Raji (cell line): ENCODE measurements around the gene MYL5.
A peak's percentile ranks its signal among the peaks of the same experiment; 100 is the strongest.

ENCODE experiments used
- POLR2A ChIP-seq: IDR thresholded peaks from 2 replicates; pipeline ENCODE4 v1.6.1; 2011; ENCODE audit warnings: low read depth, low read length, control low read depth; ENCODE audit not compliant: insufficient read depth

MYL5 gene, protein sequence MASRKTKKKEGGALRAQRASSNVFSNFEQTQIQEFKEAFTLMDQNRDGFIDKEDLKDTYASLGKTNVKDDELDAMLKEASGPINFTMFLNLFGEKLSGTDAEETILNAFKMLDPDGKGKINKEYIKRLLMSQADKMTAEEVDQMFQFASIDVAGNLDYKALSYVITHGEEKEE

DNA sequence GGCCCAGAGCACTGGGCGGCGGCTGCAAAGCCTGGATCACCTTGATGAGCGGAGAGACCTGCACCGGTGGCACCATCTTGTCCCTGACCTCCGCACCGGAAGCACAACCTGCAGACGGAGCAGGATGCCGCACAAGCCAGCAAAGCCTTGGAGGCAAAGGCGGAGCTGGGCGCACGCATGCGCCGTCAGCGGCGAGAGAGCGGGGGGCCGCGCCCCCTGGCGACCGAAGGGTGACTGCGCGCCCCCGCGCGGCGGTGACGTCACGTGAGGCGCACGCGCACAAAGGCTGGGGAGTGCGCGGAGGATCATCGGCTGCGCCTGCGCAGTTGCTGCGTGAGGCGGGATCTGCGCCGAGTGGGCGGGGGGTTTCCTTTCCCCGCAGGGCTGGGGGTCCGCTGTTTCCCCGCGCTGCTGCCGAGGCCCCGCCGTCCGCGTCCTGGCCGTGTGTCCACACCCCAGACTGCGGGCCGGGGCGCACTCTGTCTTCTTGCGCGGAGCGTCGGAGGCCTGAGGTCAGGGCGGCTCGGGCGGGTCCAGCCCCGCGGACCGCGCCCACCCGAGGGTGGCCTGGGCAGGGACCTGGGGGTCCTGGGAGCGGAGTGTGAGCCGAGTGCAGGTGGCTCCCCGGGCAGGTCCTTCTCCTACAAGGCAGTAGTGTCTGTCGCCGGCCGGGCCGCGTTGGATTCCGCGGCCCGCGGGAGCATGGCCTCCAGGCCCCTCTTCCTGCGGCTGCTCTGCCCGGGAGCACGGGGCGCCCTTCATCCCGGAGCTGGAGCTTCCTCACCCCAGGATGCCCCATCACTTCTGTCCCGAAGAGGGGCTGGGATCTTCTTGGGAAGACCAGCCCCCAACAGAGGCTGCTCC is at the start of gene MYL5, which contains the start of gene ATP5ME:
Gene MYL5 (plus strand): TSS at position 371 of the 864 bp plus-strand sequence. CDS start 3,485 bp downstream, outside the sequence.
Gene ATP5ME (minus strand): TSS at position 105 of the 864 bp plus-strand sequence. CDS start 29 bp downstream, at position 76.
- TF ChIP-seq POLR2A: peak; percentile 83

DNA sequence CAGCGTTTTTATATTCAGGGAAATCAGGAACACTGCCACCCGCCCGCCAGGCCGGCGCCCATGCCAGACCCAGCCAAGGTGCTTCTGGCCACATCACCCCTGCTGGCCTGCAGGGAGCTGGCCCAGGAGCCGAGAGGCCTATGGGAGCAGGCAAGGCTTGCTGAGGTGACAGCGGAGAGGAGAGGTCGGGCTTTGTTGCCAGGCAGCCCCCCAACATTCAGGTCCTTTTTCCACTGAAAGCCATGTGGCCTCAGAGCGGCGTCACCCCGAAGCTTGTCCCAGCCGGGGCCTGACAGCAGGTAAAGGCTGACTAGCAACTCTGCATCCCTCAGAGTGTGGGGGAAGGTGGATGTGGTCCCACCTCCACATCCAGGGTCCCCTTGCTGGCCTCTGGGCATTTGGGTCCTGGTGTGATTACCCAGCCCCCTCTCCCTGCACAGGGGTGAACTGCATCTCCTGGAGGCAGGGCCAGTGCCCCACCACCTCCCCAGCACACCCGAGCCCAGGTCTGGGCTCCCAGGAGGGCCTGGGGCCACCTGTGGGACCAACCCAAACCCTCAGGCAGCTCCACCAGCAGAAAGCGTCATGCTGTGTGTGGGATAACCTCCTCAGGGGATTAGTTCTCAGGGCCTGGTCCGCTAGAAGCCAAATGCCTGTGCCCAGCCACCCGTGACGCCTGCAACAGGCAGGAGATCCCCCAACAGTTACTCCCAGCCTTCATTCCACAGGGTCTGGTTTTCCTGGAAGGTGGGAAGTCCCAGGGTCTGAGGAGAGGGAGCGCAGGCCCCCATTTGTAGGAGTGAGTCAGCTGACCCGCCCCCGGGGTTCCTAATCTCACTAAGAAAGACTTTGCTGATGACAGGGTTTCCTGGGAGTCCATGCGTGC is 49.4 kb upstream of the MYL5 start, which contains the start of gene PDE6B:
Gene PDE6B (plus strand): TSS at position 869 of the 886 bp plus-strand sequence. CDS start 54 bp downstream, outside the sequence.
- TF ChIP-seq POLR2A: no peak

- no peak for TF ChIP-seq POLR2A
Measured at GRCh38 chr4:625631-626161, 48.6 kb upstream of the MYL5 start.

DNA sequence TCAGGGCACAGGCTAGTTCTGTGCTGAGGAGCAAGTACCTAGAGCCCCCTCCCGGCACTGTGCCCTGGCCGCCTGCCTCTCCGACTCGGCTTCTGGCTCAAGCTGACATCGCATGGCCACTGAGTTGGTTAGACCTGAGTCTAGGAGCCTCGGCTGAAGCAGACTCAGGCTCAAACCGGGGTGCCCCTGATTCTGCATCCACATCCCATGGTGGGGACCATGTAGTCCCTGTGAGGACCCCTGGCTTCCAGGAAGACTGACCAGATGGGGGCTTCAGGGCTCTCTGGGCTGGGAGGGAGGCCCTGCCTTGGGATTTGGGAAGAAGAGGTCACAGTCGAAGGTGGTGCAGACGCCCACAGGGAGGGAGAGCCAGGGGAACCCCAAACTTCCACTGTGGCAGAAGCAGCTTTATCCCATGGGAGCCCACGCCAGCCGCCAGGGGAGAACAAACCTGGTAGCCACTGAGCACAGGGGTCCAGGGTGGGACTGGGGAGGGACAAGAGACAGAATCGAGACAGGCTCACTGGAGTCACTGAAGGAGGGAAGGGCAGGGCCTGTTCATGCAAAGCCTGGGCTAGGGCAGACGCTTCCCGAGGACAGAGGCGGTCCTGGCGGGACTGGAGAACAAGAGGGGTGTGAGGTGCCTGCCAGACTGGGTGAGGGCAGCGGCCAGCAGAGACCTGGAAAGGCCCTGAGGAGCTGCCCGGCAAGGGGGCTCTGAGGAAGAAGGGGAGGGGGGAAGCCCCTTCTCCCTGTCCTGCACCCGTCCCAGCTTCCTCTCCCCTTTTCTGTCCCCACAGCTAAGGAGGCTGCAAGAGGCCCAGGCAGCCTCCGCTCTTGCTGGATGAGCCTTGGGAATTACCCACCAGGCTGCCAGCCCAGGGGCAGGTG is 47.9 kb upstream of the MYL5 start:
- no peak for TF ChIP-seq POLR2A

DNA sequence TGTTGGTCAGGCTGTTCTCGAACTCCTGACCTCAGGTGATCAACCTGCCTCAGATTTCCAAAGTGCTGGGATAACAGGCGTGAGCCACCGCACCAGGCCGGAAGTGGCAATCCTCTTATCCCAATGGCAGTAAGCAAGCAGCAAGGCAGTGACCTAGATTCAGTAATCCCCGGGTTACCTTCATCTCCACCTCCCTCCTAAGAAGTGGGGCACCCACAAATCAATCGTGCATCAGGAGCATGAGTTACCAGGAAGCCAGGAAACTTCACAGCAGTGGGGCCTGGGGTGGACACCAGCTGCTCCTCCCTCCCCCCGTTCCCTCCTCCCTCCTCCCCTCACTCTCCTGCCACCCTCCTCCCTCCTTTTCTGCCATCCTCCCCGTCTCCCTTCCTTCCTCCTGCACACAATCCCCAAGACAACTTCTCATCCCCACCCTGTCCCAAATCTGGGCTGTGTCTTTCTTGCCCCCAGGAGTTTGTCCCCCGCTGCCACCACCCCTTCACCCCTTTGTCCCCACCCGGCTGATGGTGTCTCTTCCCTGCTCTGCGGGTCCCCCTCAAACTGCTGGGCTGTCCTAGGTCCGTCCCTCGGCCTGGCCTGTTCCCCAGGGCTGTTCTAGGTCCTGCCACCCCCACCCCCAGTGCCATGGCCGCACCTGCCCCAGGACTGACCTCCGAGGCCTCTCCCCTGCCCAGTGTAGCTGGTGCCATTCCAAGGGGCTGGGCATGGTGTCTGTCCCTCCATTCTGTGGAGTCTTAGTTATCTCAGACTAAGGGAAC is 46.8 kb upstream of the MYL5 start:
- no peak for TF ChIP-seq POLR2A

DNA sequence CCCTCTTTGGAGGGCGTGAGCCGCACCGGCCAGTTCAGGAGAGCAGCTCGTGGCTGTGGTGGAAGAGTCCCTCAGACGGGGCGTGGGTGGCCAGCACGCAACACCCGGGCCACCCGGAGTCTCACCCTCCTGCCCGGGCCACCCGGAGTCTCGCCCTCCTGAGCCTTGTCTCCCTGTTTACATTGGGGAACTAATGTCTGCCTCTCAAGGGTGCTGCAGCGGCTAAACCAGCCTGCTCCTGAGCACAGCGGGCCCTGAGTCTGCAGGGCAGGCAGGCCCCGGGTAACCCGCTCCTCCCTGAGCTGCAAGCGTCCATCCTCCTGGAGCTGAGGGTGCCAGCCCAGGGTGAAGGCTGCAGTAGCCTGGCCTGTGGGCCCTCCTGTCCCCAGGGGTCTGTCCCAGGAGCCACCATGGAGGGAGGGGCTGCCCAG is 46.0 kb upstream of the MYL5 start:
- TF ChIP-seq POLR2A: no peak

DNA sequence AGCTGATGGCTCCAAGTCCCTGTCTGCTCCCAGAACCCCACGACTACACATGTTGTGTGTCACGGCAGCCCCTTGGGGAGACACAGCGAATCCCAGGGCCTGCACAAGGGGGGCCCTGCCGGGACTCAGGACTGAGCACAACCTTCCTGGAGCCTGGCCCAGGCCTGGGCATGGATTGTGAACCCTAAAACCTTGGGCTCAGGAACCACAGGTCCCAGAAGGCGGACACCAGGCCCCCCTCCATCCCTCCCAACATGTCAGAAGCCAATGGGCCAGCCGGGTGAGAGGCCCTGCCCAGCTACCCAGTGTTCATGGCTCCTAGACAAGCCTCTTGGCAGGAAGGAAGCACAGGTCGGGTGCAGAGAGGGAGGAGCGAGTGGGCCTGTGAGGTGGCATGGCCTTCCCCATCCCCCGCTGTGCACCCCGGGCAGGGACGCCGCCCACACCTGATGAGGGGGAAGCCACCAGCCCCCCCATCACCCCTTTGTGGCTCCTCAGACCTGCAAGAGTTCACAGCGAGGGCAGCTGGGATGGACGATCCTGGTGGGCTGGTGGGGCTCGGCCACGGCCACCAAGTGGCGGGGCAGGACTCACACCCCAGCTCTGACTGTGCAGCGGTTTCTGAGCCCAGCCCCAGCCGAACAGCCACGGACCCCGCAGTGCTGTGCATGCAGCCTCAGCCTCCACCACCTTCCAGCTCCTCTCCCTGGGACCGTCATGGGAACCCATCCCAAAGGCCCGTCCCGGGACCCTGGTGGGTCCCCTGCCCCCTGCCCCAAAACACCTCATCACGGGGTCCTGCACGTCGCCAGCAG is 45.3 kb upstream of the MYL5 start:
- no peak for TF ChIP-seq POLR2A

DNA sequence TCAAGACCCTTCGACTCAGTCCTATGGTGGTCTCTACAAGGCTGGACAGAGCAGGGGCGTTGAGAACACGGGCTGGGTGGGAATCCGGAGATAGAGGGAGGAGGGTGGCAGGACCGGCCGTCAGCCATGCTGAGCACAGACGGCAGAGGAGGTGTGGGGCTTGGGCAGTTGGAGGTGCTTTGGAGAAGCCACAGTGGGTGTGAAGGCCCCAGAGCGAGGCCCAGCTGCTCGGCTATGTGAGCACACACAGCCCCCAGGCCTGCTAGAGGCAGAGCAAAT is 44.8 kb upstream of the MYL5 start:
- TF ChIP-seq POLR2A: no peak

GRCh38 chr4:629915-630641 is 44.3 kb upstream of the MYL5 start:
- no peak for TF ChIP-seq POLR2A

DNA sequence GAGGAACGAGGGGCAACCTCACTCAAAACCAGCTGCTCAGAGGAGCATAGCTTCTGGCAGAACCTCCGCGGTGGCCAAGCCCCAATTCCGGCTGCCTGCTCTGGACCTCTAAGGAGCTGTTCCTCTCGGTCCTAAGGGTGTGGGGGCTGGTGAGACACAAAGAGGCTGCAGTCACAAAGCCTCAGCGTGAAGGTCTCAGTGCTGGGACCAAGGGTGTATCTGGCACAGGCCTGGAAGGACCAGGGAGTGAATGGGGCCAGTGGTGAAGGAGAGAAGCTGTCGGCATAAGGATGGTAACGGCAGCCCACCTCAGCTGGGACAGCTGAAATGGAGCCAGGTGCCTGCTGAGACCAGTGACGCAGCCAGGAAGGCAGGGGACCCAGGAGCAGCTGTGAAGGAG is 43.7 kb upstream of the MYL5 start:
- TF ChIP-seq POLR2A: no peak

- TF ChIP-seq POLR2A: no peak
Measured at GRCh38 chr4:632196-632790, 42.0 kb upstream of the MYL5 start.

DNA sequence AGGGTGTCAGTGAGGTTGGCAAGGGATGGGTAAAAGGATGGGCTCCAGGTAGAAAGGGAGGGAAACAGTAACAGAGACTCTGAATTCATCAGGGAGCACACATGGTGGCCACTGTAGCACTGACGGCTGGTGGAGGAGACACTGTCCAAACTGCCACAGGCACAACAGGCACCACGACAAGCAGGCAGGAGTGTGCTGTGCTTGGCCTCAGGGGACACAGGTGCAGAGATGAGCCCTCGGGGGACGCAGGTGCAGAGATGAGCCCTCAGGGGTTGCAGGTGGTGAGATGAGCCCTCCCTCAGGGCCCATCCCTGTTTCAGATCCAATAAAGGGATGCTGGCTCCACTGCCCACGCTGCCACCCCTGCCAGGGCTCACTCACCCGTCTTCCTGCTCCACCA is 41.4 kb upstream of the MYL5 start:
- no peak for TF ChIP-seq POLR2A

DNA sequence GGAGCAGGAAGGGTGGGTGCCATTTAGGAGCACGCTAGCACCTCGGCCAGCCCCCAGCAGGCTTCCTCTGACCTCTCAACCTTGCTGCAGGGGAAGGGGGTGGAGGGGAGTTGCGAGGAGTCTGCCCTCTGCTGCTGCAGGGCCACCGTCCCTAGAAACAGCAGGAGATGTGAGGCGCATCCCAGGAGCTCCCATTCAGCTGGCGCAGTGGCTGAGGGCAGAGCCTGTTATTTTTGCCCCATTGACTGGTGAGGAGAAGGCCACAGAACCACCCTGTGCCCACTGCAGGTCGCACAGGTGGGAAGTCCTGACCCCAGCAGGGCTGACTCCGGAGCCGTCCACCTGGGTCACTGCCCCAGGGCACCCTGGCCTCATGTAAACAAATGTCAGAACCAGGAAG is 40.9 kb upstream of the MYL5 start:
- TF ChIP-seq POLR2A: no peak
